ENCODE measurements around the gene PCDHB5. TPM values are rescaled to one million over a fixed set of nuclear protein-coding genes. Genes with fewer than 3 reads are reported as not detected.
"Not testable (repeated sequence)": the region's sequence is repeated elsewhere in the genome, so short reads cannot be mapped to it uniquely, and the experiment has no call there.

PCDHB5 gene
- polyA plus RNA-seq, 1 of the 3 experiments (the other 2 are of a cell fraction), result 0.10 TPM

- no peaks in the 10 kb centered on the region for H3K79me2 ChIP-seq (ENCODE audit: insufficient read depth)
- 39% methylated on average over 20 of the region's 20 CpGs for WGBS (ENCODE audit: low lambda C conversion rate)
- H3K4me1 ChIP-seq (ENCODE audit: control insufficient read depth in 1 of 2, insufficient read depth in 2 of 2, low read depth in 1 of 2, low read length in 1 of 2), result no peaks in the 10 kb centered on the region; a peak in 1 of 4 replicates
- peak within 1 kb of the TSS; percentile 58 for H2AFZ ChIP-seq (ENCODE audit: low read depth)
- no peaks in the 10 kb centered on the region for H3K36me3 ChIP-seq (replicated peaks in 1 of 2; ENCODE audit: control insufficient read depth in 1 of 2, insufficient read depth in 2 of 2, low read length in 1 of 2)
- no peaks in the 10 kb centered on the region for H4K20me1 ChIP-seq (ENCODE audit: insufficient read depth)
- ChIA-PET CTCF (interaction anchor here (0.9 to 3.7 kb wide), 5 partner anchors 10 to 386 kb away, joined by 3 to 13 read pairs (median 4); partner anchors contain the start of genes PCDHA4, PCDHB14, PCDHB16 and PCDHB6), POLR2A (no interaction called here)
- H3K27ac ChIP-seq (ENCODE audit: low read depth in 2 of 2, low read length in 1 of 2), result no peak within 1 kb of the TSS
- no peak within 1 kb of the TSS for H3K9ac ChIP-seq
- peak within 1 kb of the TSS; percentile 21 to 31 for H3K4me3 ChIP-seq (ENCODE audit: low read depth in 2 of 2, low read length in 1 of 2)
- DNase-seq, result peak; percentile 49
- peak within 1 kb of the TSS; percentile 26; the same call in 1 of the 2 replicates for H3K4me2 ChIP-seq
- TF ChIP-seq RAD21 (IDR thresholded peaks at IDR 0.05; ENCODE audit: low read length) (peak; percentile 53), SIN3A (IDR thresholded peaks at IDR 0.05; ENCODE audit: borderline replicate concordance, low read depth, low read length) (no peak), CTCF (IDR thresholded peaks at IDR 0.05) (peak; percentile 64), IRF3 (IDR thresholded peaks at IDR 0.05; ENCODE audit: low read depth, low read length) (no peak), YY1 (IDR thresholded peaks at IDR 0.05; ENCODE audit: low read depth) (peak; percentile 49; the same call in 1 of the 2 replicates)
- no peaks in the 10 kb centered on the region for H3F3A ChIP-seq (replicated peaks; ENCODE audit: insufficient read depth)
- H3K9me3 ChIP-seq, result no peaks in the 10 kb centered on the region; the same call in 1 of the 2 replicates
- H3K9me2 ChIP-seq, result no peaks in the 10 kb centered on the region
- H3K27me3 ChIP-seq (ENCODE audit: insufficient read depth), result no peaks in the 10 kb centered on the region
Observed at GRCh38 chr5:141172381-141173204, 37.6 kb downstream of the PCDHB5 start, which contains the start of gene PCDHB7. Gene PCDHB7 (plus strand): TSS chr5:141172644. CDS start chr5:141172836, 192 bp downstream.

- H3K36me3 ChIP-seq (replicated peaks in 1 of 2; ENCODE audit: control insufficient read depth in 1 of 2, insufficient read depth in 2 of 2, low read length in 1 of 2); H3K4me3 ChIP-seq (ENCODE audit: low read depth in 2 of 2, low read length in 1 of 2); H2AFZ ChIP-seq (ENCODE audit: low read depth); H3K79me2 ChIP-seq (ENCODE audit: insufficient read depth); H3K4me1 ChIP-seq (ENCODE audit: control insufficient read depth in 1 of 2, insufficient read depth in 2 of 2, low read depth in 1 of 2, low read length in 1 of 2); H3K9ac ChIP-seq; DNase-seq; H3K4me2 ChIP-seq; POLR2A ChIA-PET; H3K27ac ChIP-seq (ENCODE audit: low read depth in 2 of 2, low read length in 1 of 2); H3K27me3 ChIP-seq (ENCODE audit: insufficient read depth); H3F3A ChIP-seq (replicated peaks; ENCODE audit: insufficient read depth); H3K9me3 ChIP-seq; H3K9me2 ChIP-seq; H4K20me1 ChIP-seq (ENCODE audit: insufficient read depth): not testable (repeated sequence)
- 63% methylated on average over 60 of the region's 79 CpGs for WGBS (ENCODE audit: low lambda C conversion rate)
- CTCF ChIA-PET, result interaction anchor here (0.6 to 1.0 kb wide), 2 partner anchors 35 to 418 kb away, joined by 3 to 4 read pairs; no protein-coding TSS in a partner anchor
Observed at GRCh38 chr5:141174291-141175104, 39.5 kb downstream of the PCDHB5 start.

Data from SK-N-SH (cell line).